ENCODE results near the gene GCNT2. TPM values are rescaled to one million over a fixed set of nuclear protein-coding genes. Genes with fewer than 3 reads are reported as not detected.
"Not testable (repeated sequence)": the region's sequence is repeated elsewhere in the genome, so short reads cannot be mapped to it uniquely, and the experiment has no call there.

Gene GCNT2
- polyA plus RNA-seq, 1 donor from 2014 or later: 6.0 TPM

DNA sequence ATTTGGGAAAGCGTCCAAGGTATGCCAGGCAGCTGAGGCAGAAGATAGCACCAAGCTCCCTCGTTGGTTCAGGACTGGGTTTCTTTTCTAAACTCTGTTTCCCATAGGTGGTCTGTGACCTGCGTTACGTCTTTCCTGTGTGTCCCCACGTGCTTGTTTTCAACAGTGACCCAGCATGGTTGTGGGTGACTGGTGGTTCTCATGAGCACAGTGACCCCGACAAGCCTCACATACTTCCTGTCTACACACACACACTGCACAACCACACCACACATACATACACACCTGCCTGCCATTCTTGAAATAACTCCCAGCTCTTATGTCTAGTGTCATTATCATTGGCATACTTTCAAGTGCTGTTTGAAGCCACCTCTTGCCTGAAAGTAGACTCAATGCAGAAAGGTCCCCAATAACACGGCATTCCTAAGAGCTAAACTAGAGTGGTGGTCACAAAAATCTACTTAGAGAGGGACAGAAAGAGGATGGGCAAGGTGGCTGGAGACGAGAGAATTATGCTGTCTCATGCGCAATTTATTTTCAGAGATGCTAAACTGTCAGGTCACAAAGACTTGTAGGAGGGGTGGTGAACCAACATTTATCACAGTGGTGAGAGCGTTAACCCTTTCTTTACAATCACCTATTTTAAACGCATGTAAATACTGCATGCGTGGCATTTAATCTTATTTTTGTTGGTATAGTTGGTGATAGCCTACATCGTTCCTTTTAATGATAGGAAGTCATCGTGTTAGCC, 66.7 kb downstream of the GCNT2 start:
- no peaks in the 10 kb centered on the region for H3K9me3 Mint-ChIP-seq
- peaks cover 3 to 24% (median 8%) of the 10 kb centered on the region in 3 donors for H3K4me1 Mint-ChIP-seq
- no peaks in the 10 kb centered on the region for H3K27me3 Mint-ChIP-seq
- no peak overlapping the region for H3K4me3 Mint-ChIP-seq
- no peak overlapping the region for H3K27ac Mint-ChIP-seq
- H3K36me3 Mint-ChIP-seq: peaks cover 8% of the 10 kb centered on the region

DNA sequence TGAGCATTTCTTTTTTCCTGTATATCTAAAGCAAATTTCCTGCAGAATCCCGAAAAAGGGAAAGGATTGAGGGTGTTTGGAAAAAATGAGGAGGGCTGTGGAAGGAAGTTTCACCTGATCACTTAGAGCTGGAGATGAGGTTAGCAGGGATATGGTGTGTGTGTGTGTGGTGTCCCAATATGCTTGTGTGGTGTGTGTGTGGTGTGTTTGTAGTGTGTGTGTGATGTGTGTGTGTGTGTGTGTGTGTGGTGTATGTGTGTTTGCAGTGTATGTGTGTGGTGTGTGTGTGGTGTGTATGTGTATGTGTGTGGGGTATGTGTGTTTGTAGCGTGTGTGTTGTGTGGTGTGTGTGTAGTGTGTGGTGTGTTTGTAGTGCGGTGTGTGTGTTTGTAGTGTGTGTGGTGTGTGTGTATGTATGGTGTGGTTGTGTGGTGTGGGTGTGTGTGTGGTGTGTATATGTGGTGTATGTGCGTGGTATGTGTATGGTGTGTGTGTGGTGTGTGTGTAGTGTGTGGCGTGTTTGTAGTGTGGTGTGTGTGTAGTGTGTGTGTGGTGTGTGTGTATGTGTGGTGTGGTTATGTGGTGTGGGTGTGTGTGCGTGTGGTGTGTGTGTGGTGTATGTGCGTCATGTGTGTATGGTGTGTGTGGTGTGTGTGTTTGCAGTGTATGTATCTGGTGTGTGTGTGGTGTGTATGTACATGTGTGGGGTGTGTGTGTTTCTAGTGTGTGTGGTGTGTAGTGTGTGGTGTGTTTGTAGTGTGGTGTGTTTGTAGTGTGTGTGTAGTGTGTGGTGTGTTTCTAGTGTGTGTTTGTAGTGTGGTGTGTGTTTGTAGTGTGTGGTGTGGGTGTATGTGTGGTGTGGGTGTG, 67.6 kb downstream of the GCNT2 start:
- Mint-ChIP-seq H3K36me3 (peaks cover 8% of the 10 kb centered on the region), H3K9me3 (no peaks in the 10 kb centered on the region), H3K4me3 (no peak overlapping the region), H3K27me3 (no peaks in the 10 kb centered on the region), H3K4me1 (peaks cover 3 to 30% (median 8%) of the 10 kb centered on the region in 3 donors), H3K27ac (no peak overlapping the region)

GRCh38 chr6:10589429-10589727, 68.2 kb downstream of the GCNT2 start:
- peaks cover 3 to 34% (median 9%) of the 10 kb centered on the region in 3 donors for H3K4me1 Mint-ChIP-seq
- no peak overlapping the region for H3K27ac Mint-ChIP-seq
- H3K36me3 Mint-ChIP-seq: peaks cover 6% of the 10 kb centered on the region
- H3K27me3 Mint-ChIP-seq: no peaks in the 10 kb centered on the region
- no peaks in the 10 kb centered on the region for H3K9me3 Mint-ChIP-seq
- H3K4me3 Mint-ChIP-seq: no peak overlapping the region

- Mint-ChIP-seq H3K36me3 (peaks cover 6% of the 10 kb centered on the region), H3K4me1 (peaks cover 5 to 39% (median 15%) of the 10 kb centered on the region in 3 donors), H3K4me3 (no peak overlapping the region), H3K27me3 (no peaks in the 10 kb centered on the region), H3K9me3 (no peaks in the 10 kb centered on the region), H3K27ac (no peak overlapping the region)
Measured at GRCh38 chr6:10589983-10590382, 68.8 kb downstream of the GCNT2 start.

- Mint-ChIP-seq H3K4me1 (peaks cover 11 to 38% (median 25%) of the 10 kb centered on the region in 3 donors), H3K27ac (no peak overlapping the region), H3K4me3 (no peak overlapping the region), H3K36me3 (peaks cover 9% of the 10 kb centered on the region), H3K9me3 (no peaks in the 10 kb centered on the region), H3K27me3 (no peaks in the 10 kb centered on the region)
Measured at GRCh38 chr6:10591422-10592160, 70.4 kb downstream of the GCNT2 start.

DNA sequence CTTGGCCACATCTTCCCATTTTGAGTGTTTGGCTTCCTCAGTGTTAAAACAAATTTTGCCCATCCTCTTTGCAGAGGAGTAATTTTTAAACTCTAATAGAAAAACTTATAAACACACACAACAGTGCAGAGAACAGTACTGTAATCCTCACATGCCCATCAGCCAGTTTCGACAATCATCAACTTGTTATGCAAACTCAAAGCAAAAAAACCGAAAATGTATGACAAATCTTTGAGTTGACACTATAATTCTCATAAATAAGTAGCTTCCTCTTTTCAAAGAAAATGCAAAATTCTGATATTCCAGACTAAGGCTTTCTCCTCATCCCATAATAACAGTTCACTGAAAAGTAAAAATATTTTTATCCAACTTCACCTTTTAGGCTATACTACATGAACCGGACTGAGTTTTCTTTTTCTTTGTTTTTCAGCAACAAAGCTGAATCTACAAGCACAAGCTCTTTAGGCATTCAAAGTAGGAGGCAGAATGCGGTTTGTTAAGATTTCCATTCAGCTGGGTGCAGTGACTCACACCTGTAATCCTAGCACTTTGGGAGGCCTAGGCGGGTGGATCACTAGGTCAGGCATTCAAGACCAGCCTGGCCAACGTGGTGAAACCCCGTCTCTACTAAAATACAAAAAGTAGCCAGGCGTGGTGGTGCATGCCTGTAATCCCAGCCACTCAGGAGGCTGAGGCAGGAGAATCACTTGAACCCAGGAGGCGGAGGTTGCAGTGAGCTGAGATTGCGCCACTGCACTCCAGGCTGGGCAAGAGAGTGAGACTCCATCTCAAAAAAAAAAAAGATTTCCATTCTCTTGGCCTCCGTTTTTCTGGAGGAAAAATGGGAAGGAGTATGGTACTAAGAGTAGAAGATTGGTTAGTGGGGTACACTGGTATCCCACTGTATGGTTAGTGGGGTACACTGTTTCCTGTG, 74.8 kb downstream of the GCNT2 start:
- H3K4me1 Mint-ChIP-seq: peaks cover 10 to 44% (median 44%) of the 10 kb centered on the region in 3 donors
- peak overlapping the region in 2 of 3 donors; percentile 10 to 83 for H3K27ac Mint-ChIP-seq
- H3K4me3 Mint-ChIP-seq: peak overlapping the region in 1 of 4 donors; percentile 34

DNA sequence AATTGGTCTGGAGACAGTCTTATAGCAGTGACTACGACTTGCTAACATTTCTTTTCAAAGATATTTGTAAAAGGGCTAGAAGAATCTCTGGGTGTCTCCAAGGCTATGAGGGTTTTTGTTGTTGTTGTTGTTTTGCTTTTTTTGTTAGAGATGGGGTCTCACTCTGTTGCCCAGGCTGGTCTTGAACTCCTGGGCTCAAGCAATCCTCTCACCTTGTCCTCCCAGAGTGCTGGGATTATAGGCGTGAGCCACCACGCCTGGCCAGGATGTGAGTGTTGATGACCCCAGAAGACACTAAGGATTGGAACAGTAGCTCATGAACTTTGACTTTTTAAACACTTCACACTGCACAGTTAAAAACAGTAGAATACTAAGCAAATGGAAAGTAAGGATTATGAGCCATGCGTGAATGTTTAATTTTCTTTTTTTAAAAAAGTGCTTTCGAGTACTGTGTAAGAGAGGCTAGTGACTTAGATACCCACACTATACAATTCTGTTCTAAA, 76.4 kb downstream of the GCNT2 start:
- Mint-ChIP-seq H3K27me3 (no peaks in the 10 kb centered on the region), H3K27ac (no peak overlapping the region), H3K36me3 (peaks cover 4% of the 10 kb centered on the region), H3K4me3 (peak overlapping the region in 1 of 4 donors; percentile 75), H3K9me3 (no peaks in the 10 kb centered on the region), H3K4me1 (peaks cover 10 to 41% (median 38%) of the 10 kb centered on the region in 3 donors)

More for the DNA sequence above, 74.8 kb downstream of the GCNT2 start:
- Mint-ChIP-seq H3K9me3 (no peaks in the 10 kb centered on the region), H3K27me3 (no peaks in the 10 kb centered on the region), H3K36me3 (peaks cover 7% of the 10 kb centered on the region)

DNA sequence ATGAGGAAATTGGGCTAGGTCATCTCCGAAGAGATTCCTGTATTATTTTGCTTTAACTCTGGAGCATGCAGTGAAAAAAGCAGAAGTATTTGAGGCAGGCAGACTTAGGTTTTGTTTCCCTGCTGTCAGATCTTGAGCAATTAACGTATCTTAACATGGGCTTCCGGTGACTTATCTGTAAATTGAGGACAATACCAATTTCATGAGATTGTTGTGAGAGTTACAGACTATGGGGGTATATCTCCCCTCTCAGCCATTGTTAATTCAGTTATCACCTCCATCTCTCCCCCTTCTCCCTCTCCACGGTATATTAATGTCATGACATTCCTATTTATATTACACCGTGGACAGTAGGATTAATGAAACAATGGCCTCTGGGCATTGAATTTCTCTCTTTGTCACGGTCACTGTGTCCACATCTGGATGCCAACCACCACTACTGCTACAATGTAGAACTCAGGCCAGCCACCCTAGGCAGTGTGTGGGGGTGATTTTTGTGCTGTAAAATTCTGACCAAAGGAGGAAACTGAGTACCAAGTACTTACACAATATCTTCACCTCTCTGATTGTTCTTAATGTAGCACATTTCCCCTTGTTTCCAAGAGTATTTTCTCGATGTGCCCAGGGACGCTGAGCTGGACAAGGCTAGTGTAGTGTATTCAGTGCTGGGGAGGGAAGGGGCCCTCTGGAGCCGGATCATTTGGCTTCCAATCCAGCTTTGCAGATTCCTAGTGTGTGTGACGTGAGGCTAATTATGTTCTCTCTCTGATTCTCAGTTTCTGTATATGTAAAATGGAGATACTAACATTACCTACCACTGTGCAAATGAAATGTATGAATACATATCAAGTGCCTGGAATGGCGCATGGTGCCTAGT, 77.2 kb downstream of the GCNT2 start:
- peaks cover 4% of the 10 kb centered on the region for H3K36me3 Mint-ChIP-seq
- H3K27ac Mint-ChIP-seq: no peak overlapping the region
- no peak overlapping the region for H3K4me3 Mint-ChIP-seq
- no peaks in the 10 kb centered on the region for H3K9me3 Mint-ChIP-seq
- peaks cover 10 to 48% (median 38%) of the 10 kb centered on the region in 3 donors for H3K4me1 Mint-ChIP-seq
- H3K27me3 Mint-ChIP-seq: no peaks in the 10 kb centered on the region

- Mint-ChIP-seq H3K36me3 (peaks cover 4% of the 10 kb centered on the region), H3K9me3 (no peaks in the 10 kb centered on the region), H3K4me1 (peaks cover 10 to 48% (median 34%) of the 10 kb centered on the region in 3 donors), H3K4me3 (no peak overlapping the region), H3K27me3 (no peaks in the 10 kb centered on the region), H3K27ac (no peak overlapping the region)
Measured at GRCh38 chr6:10599046-10599445, 77.9 kb downstream of the GCNT2 start.

DNA sequence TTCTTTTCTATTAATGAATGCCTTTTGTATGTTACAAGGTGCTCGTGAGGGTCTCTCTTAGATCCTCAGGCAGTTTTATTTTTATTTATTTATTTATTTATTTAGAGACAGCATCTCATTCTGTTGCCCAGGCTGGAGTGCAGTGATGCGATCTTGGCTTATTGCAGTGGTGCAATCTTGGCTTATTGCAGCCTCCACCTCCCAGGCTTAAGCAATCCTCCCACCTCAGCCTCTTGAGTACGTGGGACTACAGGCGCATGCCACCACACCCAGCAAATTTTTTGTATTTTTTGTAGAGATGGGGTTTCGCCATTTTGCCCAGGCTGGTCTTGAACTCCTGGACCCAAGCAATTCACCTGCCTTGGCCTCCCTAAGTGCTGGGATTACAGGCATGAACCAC, 79.5 kb downstream of the GCNT2 start:
- not testable (repeated sequence) for H3K36me3 Mint-ChIP-seq, H3K9me3 Mint-ChIP-seq, H3K27me3 Mint-ChIP-seq, H3K4me3 Mint-ChIP-seq, H3K27ac Mint-ChIP-seq
- peaks cover 5 to 37% (median 21%) of the 10 kb centered on the region in 3 donors for H3K4me1 Mint-ChIP-seq

GRCh38 chr6:10603219-10603618, 82.1 kb downstream of the GCNT2 start:
- no peak overlapping the region for H3K4me3 Mint-ChIP-seq
- peaks cover 0 to 24% (median 8%) of the 10 kb centered on the region in 3 donors for H3K4me1 Mint-ChIP-seq
- peaks cover 2% of the 10 kb centered on the region for H3K36me3 Mint-ChIP-seq
- H3K9me3 Mint-ChIP-seq: no peaks in the 10 kb centered on the region
- H3K27ac Mint-ChIP-seq: no peak overlapping the region
- H3K27me3 Mint-ChIP-seq: no peaks in the 10 kb centered on the region

- Mint-ChIP-seq H3K36me3 (peaks cover 9% of the 10 kb centered on the region), H3K4me1 (peaks cover 4 to 13% (median 8%) of the 10 kb centered on the region in 3 donors), H3K27me3 (no peaks in the 10 kb centered on the region), H3K4me3 (no peak overlapping the region), H3K9me3 (peaks cover 0 to 3% (median 1%) of the 10 kb centered on the region in 3 donors), H3K27ac (peak overlapping the region in 1 of 3 donors; percentile 57)
Measured at GRCh38 chr6:10609038-10609437, 87.9 kb downstream of the GCNT2 start.

GRCh38 chr6:10610289-10610688, 89.1 kb downstream of the GCNT2 start:
- Mint-ChIP-seq H3K36me3 (peaks cover 9% of the 10 kb centered on the region), H3K27ac (no peak overlapping the region), H3K4me3 (no peak overlapping the region), H3K27me3 (no peaks in the 10 kb centered on the region), H3K9me3 (peaks cover 0 to 3% (median 1%) of the 10 kb centered on the region in 3 donors), H3K4me1 (peaks cover 4 to 13% (median 8%) of the 10 kb centered on the region in 3 donors)
